Fibroblast of pulmonary artery (primary cell): Measurements from ENCODE around the gene NFASC.

Experiments
- DNase-seq: peaks from one replicate; pipeline ENCODE4 v3.0.0-alpha.2; 2010; ENCODE audit warnings: low read depth
- H3K4me3 ChIP-seq: replicated peaks from 2 replicates; pipeline ENCODE4 v1.5.1; 2011; ENCODE audit warnings: low read depth, mild to moderate bottlenecking, control low read depth, low read length, moderate library complexity
- TF ChIP-seq, protein P1 (sequence below): IDR thresholded peaks from 2 replicates; pipeline ENCODE4 v1.5.1; 2011; ENCODE audit warnings: mild to moderate bottlenecking, control low read depth, low read length, inconsistent platforms; ENCODE audit errors: missing control alignments

NFASC gene

DNA sequence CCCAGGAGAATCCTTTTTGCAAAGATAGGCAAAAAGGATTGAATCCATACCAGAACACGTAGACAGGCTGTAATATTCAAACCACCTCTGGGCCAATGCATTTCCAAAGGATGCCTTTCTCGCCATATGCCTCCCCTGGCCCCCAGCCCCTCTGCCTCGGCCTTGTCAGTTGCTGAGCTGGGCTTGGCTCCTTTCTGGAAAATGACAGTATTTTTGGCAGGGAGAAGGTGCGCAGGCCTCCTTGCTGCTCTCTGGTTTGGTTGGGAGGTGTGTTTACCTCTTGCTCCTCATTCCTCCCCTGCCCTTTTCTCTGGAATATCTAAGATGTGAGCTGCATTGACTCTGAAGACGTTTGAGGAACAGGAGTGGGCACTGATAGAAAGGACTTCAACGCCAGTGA, 146.3 kb downstream of the NFASC start:
- TF ChIP-seq, protein P1, sequence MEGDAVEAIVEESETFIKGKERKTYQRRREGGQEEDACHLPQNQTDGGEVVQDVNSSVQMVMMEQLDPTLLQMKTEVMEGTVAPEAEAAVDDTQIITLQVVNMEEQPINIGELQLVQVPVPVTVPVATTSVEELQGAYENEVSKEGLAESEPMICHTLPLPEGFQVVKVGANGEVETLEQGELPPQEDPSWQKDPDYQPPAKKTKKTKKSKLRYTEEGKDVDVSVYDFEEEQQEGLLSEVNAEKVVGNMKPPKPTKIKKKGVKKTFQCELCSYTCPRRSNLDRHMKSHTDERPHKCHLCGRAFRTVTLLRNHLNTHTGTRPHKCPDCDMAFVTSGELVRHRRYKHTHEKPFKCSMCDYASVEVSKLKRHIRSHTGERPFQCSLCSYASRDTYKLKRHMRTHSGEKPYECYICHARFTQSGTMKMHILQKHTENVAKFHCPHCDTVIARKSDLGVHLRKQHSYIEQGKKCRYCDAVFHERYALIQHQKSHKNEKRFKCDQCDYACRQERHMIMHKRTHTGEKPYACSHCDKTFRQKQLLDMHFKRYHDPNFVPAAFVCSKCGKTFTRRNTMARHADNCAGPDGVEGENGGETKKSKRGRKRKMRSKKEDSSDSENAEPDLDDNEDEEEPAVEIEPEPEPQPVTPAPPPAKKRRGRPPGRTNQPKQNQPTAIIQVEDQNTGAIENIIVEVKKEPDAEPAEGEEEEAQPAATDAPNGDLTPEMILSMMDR, result no peak
- DNase-seq, result no peak
- H3K4me3 ChIP-seq, result no peak overlapping the region

DNA sequence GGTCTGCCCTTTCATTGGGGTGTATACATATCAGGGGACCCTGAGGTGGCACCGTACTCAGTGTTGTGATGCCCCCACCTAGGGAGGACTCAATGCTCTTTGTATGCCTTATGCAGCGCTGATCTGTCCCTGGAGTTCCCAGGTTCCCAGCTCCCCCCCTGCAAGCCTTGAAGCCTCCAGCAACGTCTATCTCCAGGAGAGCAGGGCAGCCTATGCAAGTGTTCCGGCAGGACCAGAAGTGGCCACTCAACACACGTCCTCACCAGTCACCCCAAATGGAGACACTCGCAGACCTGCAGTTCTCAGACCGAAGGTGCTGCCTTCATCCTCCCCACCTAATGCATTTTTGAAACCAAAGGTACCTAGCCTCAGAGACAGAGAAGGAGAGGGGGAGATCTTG, 147.1 kb downstream of the NFASC start:
- no peak overlapping the region for H3K4me3 ChIP-seq
- TF ChIP-seq, protein P1, result no peak
- DNase-seq, result no peak

DNA sequence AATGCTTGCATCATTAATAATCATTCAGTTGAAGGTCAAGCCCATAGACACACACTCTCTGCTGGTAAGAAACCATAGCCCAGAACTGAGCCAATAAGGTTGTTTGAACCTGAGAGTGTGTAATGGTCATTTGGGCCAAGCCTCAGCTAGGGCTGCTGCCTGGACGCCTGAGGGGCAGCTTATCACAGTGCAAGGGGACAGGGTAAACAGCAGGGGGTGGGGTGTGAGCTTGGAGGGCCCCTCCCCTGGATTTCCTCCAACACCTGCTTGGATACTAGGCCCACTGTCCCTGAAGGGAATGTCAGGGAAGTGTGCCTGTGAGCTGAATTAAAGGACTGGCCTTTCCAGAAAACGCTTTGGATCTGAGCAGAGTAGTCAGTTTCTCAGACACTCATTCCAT, 147.7 kb downstream of the NFASC start:
- TF ChIP-seq, protein P1, result no peak
- DNase-seq, result no peak
- no peak overlapping the region for H3K4me3 ChIP-seq

DNA sequence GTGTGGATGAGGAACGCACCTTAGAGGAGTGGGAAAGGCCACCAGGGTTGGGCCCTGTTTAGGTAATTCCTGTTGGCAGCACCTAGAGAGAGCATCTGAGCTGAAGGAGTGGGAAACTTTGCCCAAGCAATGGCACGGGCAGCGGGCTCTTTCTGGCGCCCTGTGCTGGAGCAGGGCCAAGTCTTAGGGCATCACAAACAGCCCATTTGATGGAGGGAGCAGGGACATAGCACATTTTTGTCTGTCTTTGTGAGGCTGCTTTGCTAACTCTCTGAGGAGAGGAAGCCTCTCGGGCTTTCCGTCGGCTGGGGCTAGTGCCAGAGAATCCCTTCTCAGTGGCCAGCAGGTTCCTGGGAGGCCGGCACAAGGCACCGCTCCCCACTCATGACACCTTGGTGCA, 149.8 kb downstream of the NFASC start:
- TF ChIP-seq, protein P1, result no peak
- H3K4me3 ChIP-seq, result no peak overlapping the region
- DNase-seq, result no peak

DNA sequence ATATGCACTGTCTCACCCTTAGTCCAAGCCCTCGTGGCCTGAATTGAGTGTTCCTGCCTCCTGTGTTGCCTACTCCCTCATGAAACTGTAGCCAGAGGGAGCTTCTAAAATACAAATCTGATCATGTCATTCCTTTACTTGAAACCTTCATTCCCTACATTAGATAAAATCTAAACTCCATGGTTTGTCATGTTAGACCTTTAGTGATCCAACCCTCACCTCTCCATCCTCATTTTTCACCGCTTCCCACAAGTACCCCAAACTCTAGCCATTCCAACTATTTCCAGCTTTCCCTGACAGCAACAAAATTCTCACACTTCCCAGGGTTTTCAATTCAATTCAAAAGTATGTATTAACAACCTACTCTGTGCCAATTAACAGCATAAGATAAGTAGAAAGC, 154.0 kb downstream of the NFASC start:
- no peak for DNase-seq
- TF ChIP-seq, protein P1, result no peak
- no peak overlapping the region for H3K4me3 ChIP-seq

DNA sequence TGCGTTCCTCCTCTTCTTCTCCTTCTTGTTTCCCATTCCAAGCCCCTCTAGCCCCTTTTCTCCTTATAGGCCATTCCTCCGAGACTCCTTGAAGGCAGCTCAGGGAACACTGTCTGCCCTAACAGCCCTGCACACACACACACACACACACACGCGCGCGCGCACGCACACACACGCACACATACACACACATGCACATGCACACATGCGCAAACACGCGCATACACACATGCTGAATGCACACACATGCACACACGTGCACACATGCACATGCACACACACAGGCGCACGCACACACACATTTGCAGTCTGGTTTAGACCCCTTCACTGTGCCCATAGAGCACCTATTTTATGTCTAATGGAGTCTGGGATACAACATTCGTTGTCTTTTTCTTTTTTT, 154.6 kb downstream of the NFASC start:
- TF ChIP-seq, protein P1, result no peak
- no peak for DNase-seq
- H3K4me3 ChIP-seq, result no peak overlapping the region

DNA sequence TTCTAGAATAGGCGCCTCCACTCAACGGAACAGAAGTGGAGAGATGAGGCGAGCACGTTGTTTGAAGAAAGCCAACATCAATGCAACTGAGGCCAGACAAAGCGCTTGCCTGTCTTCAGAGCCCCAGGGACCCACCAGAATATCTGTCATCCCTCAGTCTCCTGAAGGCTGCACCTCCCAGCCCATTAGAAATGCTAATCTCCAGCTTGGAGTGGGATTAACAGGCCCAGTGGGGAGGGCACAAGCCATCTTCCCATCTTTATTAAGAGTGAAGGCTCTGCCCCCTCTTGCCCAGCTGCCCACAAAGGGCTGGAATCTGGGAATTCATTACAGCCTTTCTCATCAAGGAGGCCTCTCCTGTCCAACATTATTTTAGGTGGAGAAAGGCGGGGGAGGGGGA, 155.5 kb downstream of the NFASC start:
- no peak overlapping the region for H3K4me3 ChIP-seq
- TF ChIP-seq, protein P1, result no peak
- DNase-seq, result no peak
